Activated naive CD8-positive, alpha-beta T cell (primary cell): ENCODE measurements around the gene TTC39B.

Experiments
- H3K27ac Mint-ChIP-seq: one replicate; pipeline ENCODE4 v1.8.0; 2021; ENCODE audit warnings: mixed read lengths
- H3K27me3 Mint-ChIP-seq: one replicate; pipeline ENCODE4 v1.8.0; 2021; ENCODE audit warnings: mixed read lengths
- H3K36me3 Mint-ChIP-seq: one replicate; pipeline ENCODE4 v1.8.0; 2021; ENCODE audit warnings: mixed read lengths
- H3K4me1 Mint-ChIP-seq: one replicate; pipeline ENCODE4 v1.8.0; 2021; ENCODE audit warnings: low read depth, mixed read lengths
- H3K4me3 Mint-ChIP-seq: one replicate; pipeline ENCODE4 v1.8.0; 2021; ENCODE audit warnings: mild to moderate bottlenecking, mixed read lengths
- H3K9me3 Mint-ChIP-seq: one replicate; pipeline ENCODE4 v1.8.0; 2021; ENCODE audit warnings: low read depth, mixed read lengths

Gene TTC39B

DNA sequence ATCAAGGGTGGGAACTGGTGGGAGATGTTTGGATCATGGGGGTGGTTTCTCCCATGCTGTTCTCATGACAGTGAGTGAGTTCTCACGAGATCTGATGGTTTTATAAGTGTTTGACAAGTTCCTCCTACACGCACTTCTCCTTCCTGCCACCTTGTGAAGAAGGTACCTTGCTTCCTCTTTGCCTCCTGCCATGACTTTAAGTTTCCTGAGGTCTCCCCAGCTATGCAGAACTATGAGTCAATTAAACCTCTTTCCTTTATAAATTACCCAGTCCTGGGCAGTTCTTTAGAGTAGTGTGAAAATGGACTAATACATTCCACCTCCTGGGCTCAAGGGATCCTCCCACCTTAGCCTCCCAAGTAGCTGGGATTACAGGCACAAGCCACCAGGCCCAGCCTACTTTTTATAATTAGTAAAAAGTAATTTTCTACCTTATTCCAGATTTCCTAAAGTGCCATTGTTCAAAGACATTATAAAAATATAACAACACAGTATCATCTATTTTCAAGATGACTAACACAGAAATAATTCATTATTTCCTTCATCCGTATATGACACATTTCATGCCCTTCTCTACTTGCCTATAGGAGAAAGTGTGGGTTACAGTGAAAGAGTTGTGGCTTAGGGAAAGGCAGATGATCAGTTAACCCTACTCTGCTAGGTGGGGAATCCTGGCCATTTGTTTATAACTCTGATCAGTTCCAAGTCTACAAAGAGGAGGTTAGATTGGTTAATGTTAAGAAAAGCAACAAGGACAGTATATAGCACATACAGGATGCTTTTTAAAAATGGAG lies 99.9 kb downstream of the TTC39B start:
- Mint-ChIP-seq H3K36me3 (peaks cover 23% of the 10 kb centered on the region), H3K27ac (peak overlapping the region; percentile 73), H3K4me1 (peaks cover 10% of the 10 kb centered on the region), H3K9me3 (no peaks in the 10 kb centered on the region), H3K4me3 (no peak overlapping the region), H3K27me3 (no peaks in the 10 kb centered on the region)

DNA sequence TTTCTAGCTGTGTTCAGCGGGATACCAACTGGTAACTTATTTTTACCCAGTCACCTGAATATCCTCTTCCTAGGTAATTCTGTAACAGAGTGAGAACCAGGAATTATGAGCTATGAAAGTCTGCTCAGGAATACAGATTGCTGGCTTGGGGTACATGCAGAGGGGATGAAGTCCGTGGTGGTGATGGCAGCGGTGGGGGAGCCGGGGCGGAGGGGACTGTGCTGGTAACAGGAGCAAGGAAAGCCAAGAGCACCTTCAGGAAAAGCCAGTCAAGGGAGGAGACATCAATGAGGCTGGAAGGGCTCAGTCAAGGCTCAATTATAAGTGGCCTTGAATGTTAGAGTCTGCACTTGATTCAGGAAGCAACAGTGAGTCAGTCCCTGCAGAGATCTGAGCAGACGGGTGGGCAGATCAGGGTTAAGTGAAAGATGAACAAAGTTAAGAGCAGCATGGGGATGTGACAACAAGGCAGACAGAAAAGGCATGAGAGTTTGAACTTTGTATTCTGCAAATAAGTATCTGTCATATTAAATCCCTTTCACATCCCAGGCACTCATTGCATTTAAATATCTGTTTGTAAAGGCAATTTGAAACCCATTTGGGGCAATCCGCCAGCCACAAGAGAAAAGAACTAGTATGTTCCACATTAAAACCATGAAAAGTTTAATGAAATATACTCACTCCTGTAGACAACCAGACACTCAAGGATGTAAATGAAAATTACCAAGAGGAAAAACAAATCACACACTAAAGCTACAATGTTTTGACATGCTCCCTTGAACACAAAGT lies 101.2 kb downstream of the TTC39B start:
- no peak overlapping the region for H3K4me3 Mint-ChIP-seq

DNA sequence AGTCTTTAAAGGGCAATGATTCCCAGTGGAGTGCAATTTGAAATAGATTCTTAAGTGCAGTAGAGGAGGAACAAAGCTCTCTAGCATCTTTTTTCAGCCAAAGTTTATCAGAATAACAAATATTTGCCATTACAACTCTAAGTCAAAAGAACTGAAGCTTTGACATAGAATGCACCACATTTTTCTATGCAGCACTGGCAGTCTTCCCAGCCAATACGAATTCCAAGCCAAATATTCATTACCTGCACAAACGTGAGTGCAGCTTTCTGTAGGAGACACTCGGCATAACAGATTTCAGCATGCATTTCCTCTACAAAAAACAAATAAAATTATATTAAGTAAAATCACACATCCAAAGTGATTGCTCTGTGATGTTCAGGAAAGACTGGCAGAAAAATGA lies 103.4 kb downstream of the TTC39B start:
- H3K36me3 Mint-ChIP-seq, result peaks cover 22% of the 10 kb centered on the region
- no peaks in the 10 kb centered on the region for H3K9me3 Mint-ChIP-seq

More for the DNA sequence above, 101.2 kb downstream of the TTC39B start:
- H3K9me3 Mint-ChIP-seq, result no peaks in the 10 kb centered on the region
- no peaks in the 10 kb centered on the region for H3K27me3 Mint-ChIP-seq
- peaks cover 28% of the 10 kb centered on the region for H3K36me3 Mint-ChIP-seq
- H3K4me1 Mint-ChIP-seq, result peaks cover 8% of the 10 kb centered on the region
- H3K27ac Mint-ChIP-seq, result no peak overlapping the region

DNA sequence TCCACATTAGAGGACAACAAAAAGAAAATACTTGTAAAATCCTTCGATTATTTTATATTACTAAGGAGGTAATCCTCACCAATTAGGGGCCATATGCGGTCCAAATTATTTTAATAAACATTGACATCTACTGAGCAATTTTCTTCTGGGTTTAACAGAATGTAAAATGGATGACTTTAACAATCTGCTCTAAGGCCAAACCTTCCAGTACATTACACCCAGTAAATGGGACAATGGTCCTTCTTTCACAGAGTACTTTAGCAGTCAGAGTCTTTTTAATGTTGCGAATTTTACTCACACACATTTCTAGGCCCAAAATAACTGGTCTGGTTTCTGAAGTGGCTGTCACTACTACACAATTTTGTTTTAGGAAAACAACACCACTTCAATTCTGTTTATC lies 106.9 kb downstream of the TTC39B start:
- no peaks in the 10 kb centered on the region for H3K9me3 Mint-ChIP-seq

More for the DNA sequence above, 103.4 kb downstream of the TTC39B start:
- H3K27me3 Mint-ChIP-seq, result no peaks in the 10 kb centered on the region
- no peak overlapping the region for H3K4me3 Mint-ChIP-seq
- H3K4me1 Mint-ChIP-seq, result peaks cover 8% of the 10 kb centered on the region
- H3K27ac Mint-ChIP-seq, result no peak overlapping the region

DNA sequence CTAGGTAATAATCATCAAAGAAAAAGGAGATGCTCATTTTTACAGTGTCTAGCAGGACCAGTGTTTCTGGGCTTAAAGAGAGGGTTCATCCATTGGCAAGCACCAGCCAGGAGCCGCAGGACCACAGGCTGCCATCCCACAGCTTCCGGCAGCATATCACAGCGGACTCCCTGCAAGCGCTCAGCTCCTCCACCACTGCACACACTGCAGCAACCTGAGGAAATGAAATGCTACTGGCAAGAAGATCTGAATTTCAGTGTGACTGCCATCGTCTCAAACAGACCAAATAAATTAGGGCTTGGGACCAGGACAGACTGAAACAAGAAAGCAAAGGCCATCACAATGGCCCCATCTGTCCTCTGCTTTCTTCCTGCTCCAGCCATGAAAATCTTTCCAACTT lies 114.2 kb downstream of the TTC39B start:
- Mint-ChIP-seq H3K4me3 (no peak overlapping the region), H3K27ac (no peak overlapping the region), H3K27me3 (no peaks in the 10 kb centered on the region), H3K4me1 (peaks cover 17% of the 10 kb centered on the region), H3K36me3 (peaks cover 49% of the 10 kb centered on the region), H3K9me3 (no peaks in the 10 kb centered on the region)

More for the DNA sequence above, 106.9 kb downstream of the TTC39B start:
- Mint-ChIP-seq H3K27ac (no peak overlapping the region), H3K27me3 (no peaks in the 10 kb centered on the region), H3K4me1 (no peaks in the 10 kb centered on the region), H3K4me3 (no peak overlapping the region), H3K36me3 (peaks cover 28% of the 10 kb centered on the region)

DNA sequence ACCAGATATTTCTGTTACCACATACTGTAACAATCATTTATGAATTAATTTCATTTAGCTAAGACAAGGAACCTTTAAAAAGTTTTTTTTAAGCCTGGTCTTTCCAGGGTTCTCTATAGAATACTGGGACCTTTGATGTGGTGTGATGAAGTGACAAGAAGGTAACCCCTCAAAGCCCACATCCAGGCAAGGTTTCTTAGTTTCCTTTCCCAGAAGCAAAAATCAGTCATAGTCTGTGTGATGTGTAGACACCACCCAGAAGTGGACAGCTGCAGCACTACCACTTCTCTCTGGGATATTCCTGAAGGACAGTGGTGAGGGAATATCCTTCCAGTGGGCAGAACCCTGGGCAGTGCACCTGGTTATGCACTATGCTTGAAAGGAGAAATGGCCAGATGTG lies 115.6 kb downstream of the TTC39B start:
- peaks cover 17% of the 10 kb centered on the region for H3K4me1 Mint-ChIP-seq
- H3K9me3 Mint-ChIP-seq, result no peaks in the 10 kb centered on the region
- H3K27ac Mint-ChIP-seq, result no peak overlapping the region
- H3K4me3 Mint-ChIP-seq, result peak overlapping the region; percentile 1
- H3K27me3 Mint-ChIP-seq, result no peaks in the 10 kb centered on the region
- peaks cover 39% of the 10 kb centered on the region for H3K36me3 Mint-ChIP-seq

DNA sequence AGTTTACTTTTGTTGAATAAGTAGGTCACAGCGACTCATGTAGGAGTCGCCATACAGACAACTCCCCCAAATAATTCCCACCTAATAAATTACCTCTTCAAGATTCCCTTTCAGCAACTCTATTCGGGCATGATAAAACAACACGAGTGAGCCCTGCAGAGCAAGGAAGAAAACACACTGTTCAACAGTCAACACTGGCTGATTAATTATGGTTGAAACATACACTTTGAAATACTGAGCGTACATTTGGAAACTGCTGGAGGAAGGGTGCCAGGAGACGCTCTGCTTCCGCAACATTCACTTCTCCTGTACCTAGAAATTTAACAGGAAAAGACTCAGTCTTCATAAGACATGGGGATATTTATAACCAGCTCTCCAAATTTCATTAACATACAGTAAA lies 117.5 kb downstream of the TTC39B start:
- H3K36me3 Mint-ChIP-seq, result peaks cover 33% of the 10 kb centered on the region
- no peak overlapping the region for H3K27ac Mint-ChIP-seq
- no peaks in the 10 kb centered on the region for H3K27me3 Mint-ChIP-seq
- H3K4me3 Mint-ChIP-seq, result no peak overlapping the region
- no peaks in the 10 kb centered on the region for H3K9me3 Mint-ChIP-seq
- H3K4me1 Mint-ChIP-seq, result peaks cover 17% of the 10 kb centered on the region

DNA sequence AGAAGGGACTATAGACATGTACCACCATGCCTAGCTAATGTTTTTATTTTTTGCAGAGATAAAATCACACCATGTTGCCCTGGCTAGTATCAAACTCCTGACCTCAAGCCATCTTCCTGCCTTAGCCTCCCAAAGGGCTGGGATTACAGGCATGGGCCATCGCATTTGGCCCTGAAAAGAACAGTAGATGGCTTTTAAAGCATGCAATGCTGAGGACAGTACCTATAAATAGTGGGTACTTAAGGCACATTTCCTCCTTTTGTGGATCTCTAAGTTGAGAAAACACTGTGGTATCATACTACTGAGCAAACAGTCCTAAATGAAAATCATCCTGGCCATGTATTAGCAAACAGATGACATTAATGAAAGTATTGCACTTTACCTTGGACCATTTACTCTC lies 119.4 kb downstream of the TTC39B start:
- Mint-ChIP-seq H3K27ac (no peak overlapping the region), H3K9me3 (no peaks in the 10 kb centered on the region), H3K4me1 (peaks cover 17% of the 10 kb centered on the region), H3K4me3 (no peak overlapping the region), H3K36me3 (peaks cover 28% of the 10 kb centered on the region), H3K27me3 (no peaks in the 10 kb centered on the region)

DNA sequence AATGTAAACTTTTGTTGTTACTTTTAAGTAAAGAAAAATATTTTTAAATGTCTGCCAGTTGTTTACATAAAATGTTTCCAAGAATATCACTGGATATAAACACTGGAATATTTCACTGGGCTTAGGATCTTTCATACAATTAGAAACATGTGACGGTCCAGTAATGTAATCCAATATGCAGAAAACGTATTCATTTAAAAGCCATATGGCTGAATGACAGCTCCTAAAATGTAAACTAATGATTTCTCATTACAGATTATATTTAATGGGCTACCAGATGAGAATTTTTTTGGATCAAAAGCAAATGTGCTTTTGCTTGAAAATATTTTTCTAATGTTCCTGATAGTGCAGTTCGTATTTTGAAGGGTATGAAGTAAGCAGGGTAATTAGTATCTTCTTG lies 124.3 kb downstream of the TTC39B start:
- Mint-ChIP-seq H3K9me3 (no peaks in the 10 kb centered on the region), H3K4me3 (no peak overlapping the region), H3K27ac (no peak overlapping the region), H3K36me3 (peaks cover 23% of the 10 kb centered on the region), H3K4me1 (peaks cover 6% of the 10 kb centered on the region), H3K27me3 (no peaks in the 10 kb centered on the region)

DNA sequence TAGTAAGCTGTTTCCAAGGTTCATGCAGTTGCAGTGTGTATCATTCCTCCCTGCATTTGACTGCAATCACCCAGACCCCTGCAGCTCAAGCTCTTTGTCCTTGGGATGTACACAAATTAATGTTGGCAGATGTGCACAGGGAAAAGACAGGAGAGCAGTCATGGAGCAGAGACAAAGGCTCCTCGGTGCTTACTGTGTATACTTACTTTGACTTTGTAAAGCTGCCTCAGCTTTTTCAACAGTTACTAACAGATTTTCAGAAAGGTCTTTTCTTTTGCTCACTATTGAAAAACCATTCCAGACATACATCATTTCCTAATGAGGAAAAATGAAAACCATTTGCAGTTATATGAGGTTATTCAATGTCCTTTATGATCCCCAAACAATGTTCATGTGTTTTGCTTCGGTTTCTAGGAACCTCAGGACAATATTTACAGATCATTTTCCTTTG lies 124.9 kb downstream of the TTC39B start:
- Mint-ChIP-seq H3K9me3 (no peaks in the 10 kb centered on the region), H3K27me3 (no peaks in the 10 kb centered on the region), H3K4me3 (no peak overlapping the region), H3K27ac (no peak overlapping the region), H3K4me1 (peaks cover 6% of the 10 kb centered on the region), H3K36me3 (peaks cover 27% of the 10 kb centered on the region)

DNA sequence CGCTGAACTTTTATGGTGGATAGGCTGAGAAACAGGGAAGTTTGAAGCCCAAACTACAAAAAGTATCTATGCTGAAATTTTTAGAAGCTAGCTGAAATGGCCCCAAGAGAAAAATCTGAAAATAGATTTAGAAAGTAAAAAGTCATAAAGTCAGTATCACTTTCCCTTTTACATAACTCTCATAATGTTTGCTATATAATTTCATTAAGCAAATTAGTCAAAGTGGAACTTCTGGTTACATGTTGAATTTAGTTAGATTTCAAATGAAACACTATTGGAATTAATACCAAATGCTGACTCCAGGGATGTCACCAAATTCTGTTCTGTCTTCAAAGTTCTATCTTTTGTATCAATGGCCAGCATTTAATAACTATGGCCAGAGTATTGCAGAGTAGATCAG lies 126.9 kb downstream of the TTC39B start:
- no peaks in the 10 kb centered on the region for H3K27me3 Mint-ChIP-seq
- no peak overlapping the region for H3K4me3 Mint-ChIP-seq
- H3K9me3 Mint-ChIP-seq, result no peaks in the 10 kb centered on the region
- H3K36me3 Mint-ChIP-seq, result peaks cover 32% of the 10 kb centered on the region
- H3K4me1 Mint-ChIP-seq, result peaks cover 6% of the 10 kb centered on the region
- H3K27ac Mint-ChIP-seq, result peak overlapping the region; percentile 41

DNA sequence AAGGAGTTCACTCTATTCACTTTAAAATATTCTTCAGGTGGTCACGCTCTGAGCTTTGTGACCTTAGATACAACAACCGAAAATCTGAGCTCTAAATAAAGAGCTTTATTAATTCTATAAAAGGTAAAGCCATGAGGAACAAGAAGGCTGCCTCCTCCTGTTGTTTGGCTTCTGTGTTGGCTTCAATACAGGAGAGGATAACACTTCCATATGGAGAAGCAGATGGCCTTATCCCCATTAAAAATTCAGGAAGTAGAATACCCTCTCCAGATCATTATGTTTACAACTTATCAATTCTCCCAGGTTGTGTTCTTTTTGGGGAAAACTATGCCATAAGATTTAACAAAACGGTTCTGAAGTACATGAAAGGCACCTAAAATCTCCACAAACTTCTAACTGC lies 128.4 kb downstream of the TTC39B start:
- H3K4me3 Mint-ChIP-seq, result no peak overlapping the region
- peaks cover 6% of the 10 kb centered on the region for H3K4me1 Mint-ChIP-seq
- H3K9me3 Mint-ChIP-seq, result no peaks in the 10 kb centered on the region
- peaks cover 33% of the 10 kb centered on the region for H3K36me3 Mint-ChIP-seq
- H3K27me3 Mint-ChIP-seq, result no peaks in the 10 kb centered on the region
- no peak overlapping the region for H3K27ac Mint-ChIP-seq

DNA sequence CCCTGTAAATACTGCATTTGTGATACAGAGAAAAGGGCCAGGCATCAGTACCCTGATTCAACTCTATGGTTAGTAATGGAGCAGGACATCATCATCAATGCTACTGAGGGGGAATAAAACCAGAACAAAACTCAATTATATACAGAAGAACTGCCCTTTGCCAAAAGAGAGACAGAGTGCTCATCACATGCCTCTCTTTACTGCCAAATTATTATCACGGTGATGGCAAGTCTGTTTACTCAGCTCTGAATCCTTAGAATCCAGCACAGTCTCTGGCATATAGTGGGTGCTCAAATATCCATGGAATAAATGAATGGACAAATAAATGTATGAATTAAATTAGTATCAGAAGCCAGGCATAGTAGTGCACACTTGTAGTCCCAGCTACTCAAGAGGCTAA lies 130.2 kb downstream of the TTC39B start:
- peaks cover 35% of the 10 kb centered on the region for H3K36me3 Mint-ChIP-seq
- H3K4me3 Mint-ChIP-seq, result no peak overlapping the region
- H3K27me3 Mint-ChIP-seq, result no peaks in the 10 kb centered on the region
- H3K4me1 Mint-ChIP-seq, result peaks cover 6% of the 10 kb centered on the region
- H3K27ac Mint-ChIP-seq, result no peak overlapping the region
- no peaks in the 10 kb centered on the region for H3K9me3 Mint-ChIP-seq

DNA sequence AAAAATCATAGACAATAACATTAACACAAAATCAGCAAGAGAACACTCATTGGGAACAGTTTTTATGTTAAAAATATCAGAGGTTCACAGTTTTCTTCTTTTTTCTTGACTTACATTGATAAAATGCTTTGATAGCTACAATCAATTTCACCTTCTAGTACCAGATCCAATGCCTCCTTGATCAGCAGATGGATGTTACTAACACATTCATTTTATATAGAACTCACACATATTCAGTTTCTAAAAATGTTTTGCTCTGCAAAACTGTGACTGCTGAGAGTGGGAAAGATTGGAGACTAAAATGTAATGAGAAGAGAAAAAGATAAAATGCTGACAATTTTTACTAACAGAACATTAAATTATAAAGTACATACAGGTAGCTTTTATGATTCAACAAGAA lies 143.1 kb downstream of the TTC39B start:
- Mint-ChIP-seq H3K4me1 (no peaks in the 10 kb centered on the region), H3K4me3 (no peak overlapping the region), H3K36me3 (peaks cover 8% of the 10 kb centered on the region), H3K9me3 (no peaks in the 10 kb centered on the region), H3K27me3 (no peaks in the 10 kb centered on the region), H3K27ac (no peak overlapping the region)

DNA sequence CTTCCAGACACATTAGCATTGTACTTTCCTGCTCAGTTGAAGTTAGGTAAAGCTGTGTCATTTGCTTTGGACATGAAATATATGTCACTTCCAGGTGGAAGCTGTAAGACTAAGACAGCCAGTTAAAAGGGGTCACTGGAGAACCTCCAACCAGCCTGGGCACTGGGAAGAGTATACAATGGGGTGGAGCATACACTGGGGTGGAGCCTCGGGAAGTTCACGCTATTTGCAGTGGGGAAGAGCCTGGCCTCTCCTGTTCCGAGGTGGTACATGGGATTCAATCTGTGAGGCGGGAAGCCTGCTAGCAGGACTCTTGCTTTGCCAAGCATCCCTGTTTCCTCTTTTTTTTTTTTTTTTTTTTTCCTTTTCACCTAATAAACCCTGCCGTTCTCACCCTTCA lies 145.3 kb downstream of the TTC39B start:
- H3K9me3 Mint-ChIP-seq, result no peaks in the 10 kb centered on the region
- no peaks in the 10 kb centered on the region for H3K27me3 Mint-ChIP-seq
- peaks cover 4% of the 10 kb centered on the region for H3K36me3 Mint-ChIP-seq
- H3K4me3 Mint-ChIP-seq, result no peak overlapping the region
- no peaks in the 10 kb centered on the region for H3K4me1 Mint-ChIP-seq
- H3K27ac Mint-ChIP-seq, result no peak overlapping the region
